GM23338 (cell line): ENCODE measurements around the gene MTERF4.

Experiments used
- CREB1 ChIP-seq: fragments of 250-450 bp; sonication (Bioruptor Pico); IDR thresholded peaks from 2 replicates; pipeline ENCODE4 v1.5.0; 2020; ENCODE audit warnings: low read depth, mild to moderate bottlenecking, moderate library complexity
- EZH2 ChIP-seq: fragments of 200-600 bp; sonication (generic); IDR thresholded peaks from one replicate; pipeline ENCODE4 v1.8.0; 2017; ENCODE audit warnings: antibody characterized with exemption, mild to moderate bottlenecking, low read depth; ENCODE audit not compliant: unreplicated experiment
- POLR2AphosphoS5 ChIP-seq: IDR thresholded peaks from 2 replicates; pipeline ENCODE4 v1.6.1; 2016; ENCODE audit warnings: antibody characterized with exemption, low read depth
- TF ChIP-seq, protein P1 (sequence below), 2 experiments: fragments of 200-600 bp in 1 of 2; sonication (generic) in 1 of 2; conservative IDR thresholded peaks; 2 replicates each; pipeline versions ENCODE4 v1.5.1 to v1.6.1; 2016 to 2017; ENCODE audit warnings: antibody characterized with exemption in 2 of 2, low read depth in 2 of 2, mild to moderate bottlenecking in 2 of 2, moderate library complexity in 1 of 2
- TF ChIP-seq, protein P2 (sequence below): IDR thresholded peaks from one replicate; pipeline ENCODE4 v1.6.1; 2018; ENCODE audit warnings: antibody characterized with exemption; ENCODE audit not compliant: unreplicated experiment

DNA sequence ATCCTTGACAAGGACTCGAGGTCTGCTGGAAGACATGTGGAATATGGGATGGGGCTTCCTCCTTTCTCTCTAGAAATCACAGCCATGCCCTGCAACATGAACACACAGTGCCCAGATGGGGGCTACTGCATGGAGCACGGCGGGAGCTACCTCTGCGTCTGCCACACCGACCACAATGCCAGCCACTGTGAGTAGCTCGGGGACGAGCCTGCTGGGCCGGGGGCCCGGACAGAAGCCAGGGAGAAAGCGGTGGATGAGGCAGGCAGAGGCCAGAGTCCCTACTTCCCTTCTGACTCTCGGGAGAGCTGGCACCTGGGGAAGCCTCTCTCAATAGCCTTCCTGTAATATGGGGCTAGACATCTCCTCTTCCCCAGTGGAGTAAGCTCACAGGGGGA, 53.1 kb downstream of the MTERF4 start:
- TF ChIP-seq, protein P1, sequence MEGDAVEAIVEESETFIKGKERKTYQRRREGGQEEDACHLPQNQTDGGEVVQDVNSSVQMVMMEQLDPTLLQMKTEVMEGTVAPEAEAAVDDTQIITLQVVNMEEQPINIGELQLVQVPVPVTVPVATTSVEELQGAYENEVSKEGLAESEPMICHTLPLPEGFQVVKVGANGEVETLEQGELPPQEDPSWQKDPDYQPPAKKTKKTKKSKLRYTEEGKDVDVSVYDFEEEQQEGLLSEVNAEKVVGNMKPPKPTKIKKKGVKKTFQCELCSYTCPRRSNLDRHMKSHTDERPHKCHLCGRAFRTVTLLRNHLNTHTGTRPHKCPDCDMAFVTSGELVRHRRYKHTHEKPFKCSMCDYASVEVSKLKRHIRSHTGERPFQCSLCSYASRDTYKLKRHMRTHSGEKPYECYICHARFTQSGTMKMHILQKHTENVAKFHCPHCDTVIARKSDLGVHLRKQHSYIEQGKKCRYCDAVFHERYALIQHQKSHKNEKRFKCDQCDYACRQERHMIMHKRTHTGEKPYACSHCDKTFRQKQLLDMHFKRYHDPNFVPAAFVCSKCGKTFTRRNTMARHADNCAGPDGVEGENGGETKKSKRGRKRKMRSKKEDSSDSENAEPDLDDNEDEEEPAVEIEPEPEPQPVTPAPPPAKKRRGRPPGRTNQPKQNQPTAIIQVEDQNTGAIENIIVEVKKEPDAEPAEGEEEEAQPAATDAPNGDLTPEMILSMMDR (conservative IDR thresholded peaks at IDR 0.05; ENCODE audit: low read depth in 2 of 2) = no peak
- no peak for TF ChIP-seq CREB1 (CRISPR knock-in tag)
- no peak for TF ChIP-seq EZH2
- TF ChIP-seq POLR2AphosphoS5 = no peak
- TF ChIP-seq, protein P2, sequence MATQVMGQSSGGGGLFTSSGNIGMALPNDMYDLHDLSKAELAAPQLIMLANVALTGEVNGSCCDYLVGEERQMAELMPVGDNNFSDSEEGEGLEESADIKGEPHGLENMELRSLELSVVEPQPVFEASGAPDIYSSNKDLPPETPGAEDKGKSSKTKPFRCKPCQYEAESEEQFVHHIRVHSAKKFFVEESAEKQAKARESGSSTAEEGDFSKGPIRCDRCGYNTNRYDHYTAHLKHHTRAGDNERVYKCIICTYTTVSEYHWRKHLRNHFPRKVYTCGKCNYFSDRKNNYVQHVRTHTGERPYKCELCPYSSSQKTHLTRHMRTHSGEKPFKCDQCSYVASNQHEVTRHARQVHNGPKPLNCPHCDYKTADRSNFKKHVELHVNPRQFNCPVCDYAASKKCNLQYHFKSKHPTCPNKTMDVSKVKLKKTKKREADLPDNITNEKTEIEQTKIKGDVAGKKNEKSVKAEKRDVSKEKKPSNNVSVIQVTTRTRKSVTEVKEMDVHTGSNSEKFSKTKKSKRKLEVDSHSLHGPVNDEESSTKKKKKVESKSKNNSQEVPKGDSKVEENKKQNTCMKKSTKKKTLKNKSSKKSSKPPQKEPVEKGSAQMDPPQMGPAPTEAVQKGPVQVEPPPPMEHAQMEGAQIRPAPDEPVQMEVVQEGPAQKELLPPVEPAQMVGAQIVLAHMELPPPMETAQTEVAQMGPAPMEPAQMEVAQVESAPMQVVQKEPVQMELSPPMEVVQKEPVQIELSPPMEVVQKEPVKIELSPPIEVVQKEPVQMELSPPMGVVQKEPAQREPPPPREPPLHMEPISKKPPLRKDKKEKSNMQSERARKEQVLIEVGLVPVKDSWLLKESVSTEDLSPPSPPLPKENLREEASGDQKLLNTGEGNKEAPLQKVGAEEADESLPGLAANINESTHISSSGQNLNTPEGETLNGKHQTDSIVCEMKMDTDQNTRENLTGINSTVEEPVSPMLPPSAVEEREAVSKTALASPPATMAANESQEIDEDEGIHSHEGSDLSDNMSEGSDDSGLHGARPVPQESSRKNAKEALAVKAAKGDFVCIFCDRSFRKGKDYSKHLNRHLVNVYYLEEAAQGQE = no peak
